NCI-H1105 (cell line): ENCODE results near the gene RBM33.

Experiments
- DNase-seq: peaks from one replicate; lab custom pipeline; 2025; lab: John Stamatoyannopoulos, UW

RBM33 gene

DNA sequence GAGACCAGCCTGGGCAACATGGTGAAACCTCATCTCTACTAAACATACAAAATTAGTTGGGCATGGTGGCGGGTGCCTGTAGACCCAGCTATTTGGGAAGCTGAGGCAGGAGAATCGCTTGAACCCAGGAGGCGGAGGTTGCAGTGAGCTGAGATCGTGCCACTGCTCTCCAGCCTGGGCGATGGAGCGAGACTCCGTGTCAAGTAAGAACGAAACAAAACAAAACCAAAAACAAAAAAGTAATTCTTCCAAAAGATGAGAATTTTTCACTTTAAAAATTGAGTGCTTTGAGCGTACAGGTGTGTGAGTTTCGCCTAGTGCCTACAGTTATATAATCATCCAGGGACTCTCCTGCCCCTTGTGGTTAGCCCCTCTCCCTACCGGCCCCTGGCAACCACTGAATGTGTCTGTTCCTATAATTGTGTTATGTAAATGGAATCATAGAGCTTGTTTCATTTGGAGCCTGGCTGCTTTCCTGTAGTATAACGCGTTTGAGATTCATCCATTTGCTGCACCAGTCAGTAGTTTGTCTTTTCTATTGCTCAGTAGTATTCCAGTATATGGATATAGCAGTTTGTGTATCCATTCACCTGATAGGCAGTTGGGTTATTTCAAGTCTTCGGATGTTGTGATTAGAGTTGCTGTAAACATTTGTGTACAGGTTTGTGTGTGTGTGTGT, 80.0 kb downstream of the RBM33 start:
- DNase-seq, result no peak

DNA sequence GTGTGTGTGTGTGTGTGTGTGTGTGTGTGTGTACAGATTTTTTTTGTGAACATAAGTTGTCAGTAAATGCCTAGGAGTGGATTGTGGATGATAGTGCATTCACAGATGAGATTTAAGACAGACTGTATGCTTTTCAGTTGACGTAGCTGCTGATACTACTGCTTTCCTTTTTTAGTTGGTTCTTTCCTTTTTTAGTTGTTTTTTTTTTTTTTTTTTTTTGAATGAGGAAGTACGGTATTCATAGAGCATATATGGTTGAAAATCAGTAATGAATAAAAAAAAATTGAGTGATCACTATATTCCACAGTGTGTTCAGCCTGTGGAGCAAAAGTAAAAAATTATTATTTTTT, 80.5 kb downstream of the RBM33 start:
- no peak for DNase-seq

GRCh38 chr7:155727616-155728015, 83.2 kb downstream of the RBM33 start:
- DNase-seq, result no peak

DNA sequence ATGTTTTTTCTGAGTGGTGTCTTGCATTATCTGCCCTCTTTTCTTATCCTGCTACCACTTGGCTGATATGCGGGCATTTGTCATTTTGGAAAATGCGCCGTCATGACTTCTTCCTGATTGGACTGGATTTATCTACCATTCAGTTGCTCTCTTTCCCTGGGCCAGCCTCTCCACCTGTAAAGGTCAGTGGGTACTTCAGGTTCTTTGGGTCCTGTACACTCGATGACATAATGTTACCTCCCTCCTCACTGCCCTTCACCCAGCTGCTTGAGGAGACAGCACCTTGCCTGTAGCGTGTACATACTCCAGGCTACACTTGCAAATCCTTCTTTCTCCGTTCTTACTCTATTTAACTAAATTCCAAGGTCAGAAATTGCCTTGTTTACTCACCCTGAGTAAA, 83.7 kb downstream of the RBM33 start:
- DNase-seq, result no peak

GRCh38 chr7:155729847-155730246, 85.4 kb downstream of the RBM33 start:
- DNase-seq, result no peak

- no peak for DNase-seq
Observed at GRCh38 chr7:155731380-155731779, 86.9 kb downstream of the RBM33 start.

DNA sequence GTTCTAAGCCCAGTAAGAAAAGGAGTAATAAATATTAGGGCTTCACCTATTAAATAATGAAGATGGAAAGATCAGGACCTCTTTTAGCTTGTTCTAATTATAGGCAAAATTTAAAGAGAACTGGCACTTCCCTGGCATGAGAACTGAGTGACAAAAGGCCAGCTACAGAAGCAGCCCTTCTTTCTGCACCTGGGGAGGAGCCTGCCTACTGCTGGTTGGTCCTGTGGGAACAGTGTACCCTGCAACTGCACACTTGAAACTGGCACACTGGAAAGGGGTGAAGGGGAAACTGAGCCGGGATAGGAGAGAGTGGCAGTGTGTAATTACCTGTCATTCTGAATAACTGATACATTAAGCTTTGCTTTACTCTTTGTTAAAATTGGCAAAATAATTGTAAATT, 87.4 kb downstream of the RBM33 start:
- no peak for DNase-seq

DNA sequence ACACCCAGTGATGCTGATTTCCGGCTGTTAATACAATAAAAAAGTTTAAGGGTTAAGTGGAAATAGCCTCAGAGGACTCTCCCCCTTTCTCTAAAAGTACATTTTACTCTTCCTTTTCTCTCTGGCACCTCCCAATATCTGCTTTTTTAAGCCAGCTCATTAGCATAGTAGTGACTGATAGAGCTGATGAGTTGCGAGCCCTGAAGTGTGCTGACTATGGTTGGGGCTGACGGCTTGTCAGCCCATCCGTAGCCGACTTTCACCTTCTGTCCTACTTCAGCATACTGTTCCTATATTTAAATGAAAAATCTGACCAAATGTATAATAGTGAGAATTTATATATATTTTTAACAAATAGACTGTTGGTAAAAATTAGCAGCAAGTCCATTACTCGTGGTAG, 87.8 kb downstream of the RBM33 start:
- DNase-seq, result no peak

DNA sequence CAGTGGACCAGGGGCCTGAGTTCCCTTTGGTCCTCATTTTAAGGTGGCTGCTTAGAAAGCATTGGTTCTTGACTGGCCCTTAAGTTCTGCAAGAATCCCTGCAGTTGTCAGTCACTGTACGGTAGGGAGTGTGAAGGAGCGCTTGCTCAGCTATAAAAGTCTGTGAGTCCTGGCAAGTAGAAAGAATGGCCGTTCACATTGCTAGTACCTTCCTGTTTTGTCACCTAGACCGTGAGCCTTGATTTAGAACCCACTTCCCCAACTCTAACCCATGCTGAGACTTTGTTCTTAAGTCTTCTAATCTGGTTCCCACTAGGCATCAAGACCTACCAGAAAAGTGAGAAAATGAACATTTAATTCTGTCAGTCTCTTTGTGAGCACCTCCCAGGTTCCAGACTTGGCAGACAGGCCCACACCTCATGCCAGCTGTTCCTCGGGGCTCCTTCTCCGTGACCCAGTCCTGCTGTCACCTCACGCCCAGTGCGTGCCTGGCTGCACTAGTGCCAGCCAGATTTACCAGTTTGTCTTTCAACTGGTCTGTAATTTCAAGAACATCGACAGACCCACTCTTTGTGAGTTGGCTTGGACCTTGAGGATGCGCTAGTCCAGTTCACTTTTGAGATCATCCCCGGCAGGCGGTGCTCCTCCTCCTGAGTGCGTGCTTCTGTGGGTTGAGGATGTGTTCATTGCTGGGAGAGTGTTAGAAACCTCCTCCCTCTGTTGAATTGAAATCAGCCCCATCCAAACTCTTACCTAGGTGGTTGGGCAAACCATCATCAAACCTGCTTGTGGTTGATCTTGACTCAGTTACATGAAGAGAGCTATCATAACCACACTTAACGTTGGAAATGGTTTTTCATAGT, 89.4 kb downstream of the RBM33 start:
- DNase-seq, result no peak

- DNase-seq, result no peak
Observed at GRCh38 chr7:155734445-155734809, 90.0 kb downstream of the RBM33 start.

GRCh38 chr7:155735442-155736115, 91.1 kb downstream of the RBM33 start:
- no peak for DNase-seq

- DNase-seq, result no peak
Observed at GRCh38 chr7:155737590-155737989, 93.1 kb downstream of the RBM33 start.

DNA sequence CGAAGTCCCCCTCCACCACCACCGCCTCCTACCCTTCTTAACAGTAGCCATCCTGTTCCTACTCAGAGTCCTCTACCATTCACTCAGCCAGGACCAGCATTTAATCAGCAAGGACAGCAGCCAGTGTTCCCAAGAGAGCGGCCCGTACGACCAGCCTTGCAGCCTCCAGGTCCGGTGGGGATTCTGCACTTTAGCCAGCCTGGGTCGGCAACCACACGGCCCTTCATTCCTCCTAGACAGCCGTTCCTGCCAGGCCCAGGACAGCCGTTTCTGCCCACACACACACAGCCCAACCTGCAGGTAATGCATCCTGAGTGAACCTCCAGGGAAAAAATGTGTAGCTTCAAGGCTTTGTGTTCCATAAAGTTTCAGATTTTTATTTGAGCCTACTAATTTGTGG, 93.6 kb downstream of the RBM33 start:
- no peak for DNase-seq

- no peak for DNase-seq
Observed at GRCh38 chr7:155738652-155739537, 94.4 kb downstream of the RBM33 start.

DNA sequence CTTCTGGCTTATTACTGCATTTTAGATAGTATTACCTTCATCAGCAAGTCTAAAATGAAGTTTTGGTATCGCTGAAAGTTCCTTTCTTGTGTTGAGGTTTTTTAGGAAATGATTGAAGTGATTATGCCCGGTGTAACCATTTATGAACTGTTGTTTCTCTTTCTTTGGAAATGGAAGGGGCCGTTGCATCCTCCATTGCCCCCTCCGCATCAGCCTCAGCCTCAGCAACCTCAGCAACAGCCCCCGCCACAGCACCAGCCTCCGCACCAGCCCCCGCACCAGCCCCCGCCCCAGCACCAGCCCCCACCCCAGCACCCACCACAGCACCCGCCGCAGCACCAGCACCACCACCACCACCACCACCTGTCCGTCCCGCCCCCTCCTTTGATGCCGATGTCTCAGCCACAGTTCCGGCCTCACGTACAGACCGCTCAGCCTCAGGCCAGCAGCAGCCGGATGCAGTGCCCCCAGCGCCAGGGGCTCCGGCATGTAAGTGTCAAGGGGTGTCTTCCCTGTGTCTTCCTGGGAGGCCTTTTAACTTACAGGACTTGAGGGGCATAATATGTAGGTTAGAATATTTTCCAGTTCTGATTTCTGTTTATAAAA, 95.2 kb downstream of the RBM33 start:
- no peak for DNase-seq

GRCh38 chr7:155741082-155741481, 96.6 kb downstream of the RBM33 start:
- DNase-seq, result no peak

DNA sequence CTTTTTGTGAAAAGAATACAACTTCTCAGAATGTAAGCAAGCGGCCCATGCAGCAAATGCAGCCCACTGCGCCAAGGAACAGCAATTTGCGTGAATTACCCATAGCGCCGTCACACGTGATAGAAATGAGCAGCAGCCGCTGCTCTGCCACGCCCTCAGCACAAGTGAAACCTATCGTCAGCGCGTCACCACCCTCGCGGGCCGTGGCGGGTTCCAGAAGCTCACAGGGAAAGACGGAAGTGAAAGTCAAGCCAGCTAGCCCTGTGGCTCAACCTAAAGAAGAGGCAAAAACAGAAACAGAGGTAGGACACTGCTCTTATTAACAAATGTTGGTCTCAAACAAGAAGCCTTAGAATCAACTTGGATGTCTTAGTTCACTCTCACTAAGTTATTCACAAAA, 97.3 kb downstream of the RBM33 start:
- DNase-seq, result no peak

GRCh38 chr7:155743177-155743576, 98.7 kb downstream of the RBM33 start:
- DNase-seq, result no peak

DNA sequence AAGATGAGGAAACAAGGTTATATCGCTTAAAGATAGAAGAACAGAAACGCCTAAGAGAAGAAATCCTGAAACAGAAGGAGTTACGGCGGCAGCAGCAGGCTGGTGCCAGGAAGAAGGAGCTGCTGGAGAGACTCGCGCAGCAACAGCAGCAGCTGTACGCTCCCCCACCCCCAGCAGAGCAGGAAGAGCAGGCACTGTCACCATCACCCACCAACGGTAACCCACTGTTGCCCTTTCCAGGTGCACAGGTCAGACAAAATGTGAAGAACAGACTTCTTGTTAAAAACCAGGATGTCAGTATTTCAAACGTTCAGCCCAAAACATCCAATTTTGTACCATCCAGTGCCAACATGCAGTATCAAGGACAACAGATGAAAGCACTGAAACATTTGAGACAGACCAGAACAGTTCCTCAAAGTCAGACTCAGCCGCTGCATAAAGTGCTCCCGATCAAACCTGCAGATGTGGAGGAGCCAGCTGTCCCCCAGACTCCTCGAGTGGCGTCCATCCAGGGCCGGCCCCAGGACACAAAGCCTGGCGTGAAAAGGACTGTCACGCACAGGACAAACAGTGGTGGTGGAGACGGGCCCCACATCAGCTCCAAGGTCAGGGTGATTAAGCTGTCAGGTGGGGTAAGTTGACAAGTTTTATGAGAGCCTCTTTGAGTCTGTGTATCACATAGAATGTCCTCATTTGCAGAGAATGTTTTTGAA, 100.7 kb downstream of the RBM33 start:
- DNase-seq, result no peak

DNA sequence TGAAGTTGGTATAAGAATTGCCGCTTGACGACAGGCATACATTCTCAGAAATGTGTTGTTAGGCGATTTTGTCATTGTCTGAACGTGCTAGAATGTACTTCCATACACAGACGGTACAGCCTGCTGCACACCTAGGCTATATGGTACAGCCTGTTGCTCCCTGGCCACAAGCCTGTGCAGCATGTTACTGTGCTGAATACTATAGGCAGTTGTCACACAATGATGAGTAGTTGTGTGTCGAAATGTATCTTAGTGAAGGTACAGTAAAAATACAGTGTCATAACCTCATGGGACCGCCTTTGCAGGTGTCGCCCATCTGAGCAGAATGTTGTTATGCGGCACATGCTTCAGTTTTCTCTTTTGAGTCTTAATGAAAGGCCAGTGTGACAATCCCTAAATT, 101.3 kb downstream of the RBM33 start:
- DNase-seq, result no peak

DNA sequence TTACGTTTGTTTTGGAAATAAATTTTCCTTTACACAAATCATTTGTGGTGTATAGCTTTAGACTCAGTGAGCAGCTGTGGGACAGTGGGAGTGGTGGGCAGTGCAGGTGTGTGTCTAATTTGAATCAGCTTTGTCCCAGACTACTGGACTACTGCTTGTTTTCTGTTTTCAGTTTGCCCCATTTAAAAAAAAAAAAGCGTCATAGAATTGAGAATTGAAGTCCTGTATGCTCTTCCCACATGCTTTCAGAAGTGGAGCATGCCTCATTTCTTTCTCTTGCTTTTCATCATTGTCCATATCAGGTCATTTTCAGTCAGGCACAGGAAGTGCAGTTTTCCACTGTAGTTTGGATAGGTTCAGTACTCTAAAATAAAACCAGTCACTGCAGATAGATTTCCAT, 101.7 kb downstream of the RBM33 start:
- no peak for DNase-seq
